T-helper 1 cell (primary cell): Measurements from ENCODE around the gene SUGCT.

ENCODE experiments used
- DNase-seq, 5 donors: peaks; one replicate each; pipeline ENCODE4 v3.0.0-alpha.2; 2012 to 2020

The SUGCT gene

DNA sequence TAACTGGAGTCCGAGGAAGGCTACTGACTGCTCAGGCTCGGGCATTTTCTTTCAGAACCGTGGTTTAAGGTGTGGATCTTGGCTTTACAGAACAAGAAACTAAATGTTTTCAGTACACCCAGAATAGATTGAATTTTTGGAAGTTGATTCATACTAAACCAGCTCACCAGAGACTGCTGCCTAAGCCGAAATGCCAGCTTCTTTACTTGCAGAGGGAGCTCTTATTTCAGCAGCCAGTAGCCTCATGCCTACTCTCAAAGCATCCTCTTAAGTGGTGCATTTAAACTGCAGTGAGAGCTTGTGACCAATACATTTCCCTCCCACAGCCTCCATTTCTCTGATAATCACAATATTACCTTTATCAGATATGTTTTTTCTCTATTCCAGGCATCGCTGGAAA is 615.1 kb downstream of the SUGCT start:
- DNase-seq: no peak

DNA sequence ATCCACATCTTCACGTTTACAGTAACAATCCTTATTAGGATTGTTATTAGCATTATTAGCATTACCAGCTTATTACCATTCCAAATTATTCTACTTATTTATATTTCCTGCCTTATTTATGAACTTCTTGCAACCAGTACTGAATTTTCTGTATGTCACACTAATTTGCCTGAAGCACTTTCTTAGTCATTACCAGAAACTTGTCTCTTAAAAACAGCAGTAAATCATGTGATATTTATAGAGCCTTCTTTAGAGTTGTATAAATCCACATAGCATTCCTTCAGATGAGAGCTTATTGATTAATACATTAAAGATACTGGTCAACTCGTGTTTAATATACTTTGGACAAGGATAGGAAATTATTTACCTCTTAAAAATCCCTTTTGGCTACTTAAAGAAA is 618.6 kb downstream of the SUGCT start:
- no peak for DNase-seq

DNA sequence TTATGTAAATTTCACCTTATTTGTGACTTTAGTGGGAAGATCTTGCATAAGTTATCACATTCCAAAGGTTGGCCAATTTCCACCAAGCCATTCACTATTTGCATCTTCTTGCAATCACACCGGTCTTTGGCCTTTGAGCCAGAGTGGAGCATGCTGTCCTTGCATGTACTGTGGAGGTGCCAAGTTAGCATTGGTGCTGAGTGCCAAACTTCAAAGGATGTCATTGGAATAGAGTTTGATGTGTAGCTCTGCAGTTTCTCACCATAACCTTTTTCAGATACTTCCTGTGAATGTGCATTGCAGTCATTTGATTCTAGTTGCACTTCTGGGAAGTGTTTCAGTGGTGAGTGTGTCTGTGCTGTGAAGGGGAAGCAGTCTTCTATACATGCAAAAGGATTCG is 620.6 kb downstream of the SUGCT start:
- no peak for DNase-seq

DNA sequence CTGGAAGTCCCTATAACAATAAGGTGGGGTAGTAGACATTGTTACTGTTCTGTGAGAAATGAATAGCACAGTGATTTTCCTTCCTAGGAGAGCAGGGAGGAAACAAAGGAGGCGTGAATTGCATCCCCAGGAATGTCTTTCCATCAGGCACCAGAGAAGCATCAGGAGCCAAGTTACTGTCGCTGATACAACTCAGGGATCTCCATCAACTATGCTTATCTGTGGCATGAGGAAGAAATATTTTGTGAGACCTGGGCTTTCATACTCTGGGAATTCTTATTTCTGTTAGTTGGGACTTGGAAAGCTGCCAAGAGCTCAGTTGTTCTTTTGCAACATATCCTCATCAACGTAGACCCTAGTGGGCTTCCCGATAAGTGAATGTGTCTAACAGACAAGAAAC is 622.3 kb downstream of the SUGCT start:
- DNase-seq: no peak

DNA sequence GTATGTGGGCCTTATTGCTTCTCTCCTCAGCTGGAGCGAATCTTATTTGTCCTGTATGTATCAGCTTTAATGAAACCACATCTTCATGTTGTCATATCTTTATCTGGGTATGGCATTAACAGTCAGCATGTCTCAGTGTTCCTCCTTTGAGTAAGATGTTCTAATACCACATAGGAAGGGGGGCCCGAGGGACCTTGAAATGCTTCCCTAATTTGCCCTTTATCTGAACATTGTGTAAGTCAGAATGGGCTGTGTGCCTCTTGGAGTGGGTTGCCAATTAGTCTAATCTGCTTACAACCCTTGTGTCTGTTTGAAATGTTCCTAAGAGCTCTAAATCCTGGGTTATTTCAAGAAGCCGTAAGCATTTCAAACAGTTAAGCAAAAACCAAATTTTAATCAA is 623.8 kb downstream of the SUGCT start:
- no peak for DNase-seq

DNA sequence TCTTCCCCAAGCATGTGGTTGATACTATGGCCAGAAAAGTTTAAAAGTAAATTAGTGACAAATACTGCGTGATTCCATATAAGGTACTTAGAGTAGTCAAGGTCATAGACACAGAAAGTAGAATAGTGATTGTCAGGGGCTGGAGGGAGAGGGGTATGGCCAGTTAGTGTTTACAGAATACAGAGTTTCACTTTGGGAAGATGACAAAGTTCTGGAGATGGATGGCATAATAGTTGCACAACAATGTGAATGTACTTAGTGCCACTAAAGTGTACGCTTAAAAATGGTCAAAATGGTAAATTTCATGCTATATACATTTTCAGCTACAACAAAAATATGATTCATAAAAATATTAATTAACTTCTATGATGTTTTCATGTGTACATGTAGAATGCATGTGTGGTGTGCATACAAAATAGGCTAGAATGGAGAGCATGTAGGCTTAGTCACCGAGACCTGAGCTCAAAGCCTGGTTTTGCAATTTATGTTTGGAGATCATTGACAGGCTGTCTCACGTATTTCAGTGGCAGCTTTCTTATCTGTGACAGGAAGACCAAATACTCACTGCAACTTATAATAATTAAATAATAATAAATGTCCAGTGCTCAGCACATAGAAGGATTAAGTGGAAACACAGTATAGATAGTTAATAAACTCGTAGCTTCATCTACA is 625.6 kb downstream of the SUGCT start:
- DNase-seq: no peak

DNA sequence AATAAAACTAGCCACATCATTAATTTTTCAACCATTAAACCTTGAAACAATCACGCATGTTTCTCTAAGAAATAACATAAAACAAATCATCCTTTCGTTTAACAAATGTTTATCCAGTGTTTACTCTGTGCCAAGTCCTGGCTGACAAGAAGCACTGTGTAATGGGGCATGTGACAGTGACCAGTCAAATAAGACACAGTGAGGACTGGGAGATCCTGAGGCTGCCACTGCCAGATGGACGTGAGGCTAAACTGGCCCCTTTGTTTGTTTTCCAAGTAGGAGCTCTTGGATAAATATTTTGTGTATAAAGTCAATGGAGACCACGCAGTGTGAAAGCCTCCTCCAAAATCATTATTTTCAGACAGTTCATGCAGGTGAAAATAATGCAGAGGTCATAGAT is 626.2 kb downstream of the SUGCT start:
- no peak for DNase-seq

DNA sequence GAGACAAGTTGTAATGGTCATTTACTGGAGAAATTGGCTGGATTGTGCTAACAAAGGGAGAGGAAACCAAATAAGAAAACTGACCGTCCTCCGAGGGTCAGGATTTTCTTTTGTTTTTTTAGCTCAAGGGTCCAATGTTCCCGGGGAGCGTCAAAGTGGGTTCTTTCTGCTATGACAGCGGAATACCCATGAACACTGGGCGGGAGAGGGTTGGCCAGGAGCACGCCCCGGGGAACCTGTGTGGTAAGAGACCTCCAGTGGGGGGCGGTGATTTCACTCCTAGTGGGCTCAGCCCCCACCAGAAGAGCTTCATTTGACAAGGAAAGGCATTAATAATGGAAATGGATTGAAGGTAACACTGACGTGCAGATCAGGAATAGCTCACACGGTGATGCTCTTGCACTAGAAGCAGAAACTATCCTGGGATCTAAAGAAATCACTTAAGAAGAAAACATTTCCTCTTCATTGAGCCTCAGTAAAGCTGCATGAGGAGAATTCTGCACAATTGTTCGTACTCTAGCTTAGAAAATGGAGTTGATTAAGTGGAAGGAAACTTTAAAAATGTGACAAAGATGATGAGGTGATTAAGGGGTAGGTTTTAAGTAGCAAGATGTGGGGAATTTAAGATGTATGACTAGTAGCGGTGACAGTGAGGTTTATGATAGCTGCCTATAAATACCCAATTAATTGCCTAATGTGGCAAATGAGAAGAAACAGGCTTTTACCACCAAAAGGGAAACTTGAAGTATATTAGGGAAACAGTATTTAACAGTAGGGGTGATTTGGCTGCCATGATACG is 627.2 kb downstream of the SUGCT start:
- no peak for DNase-seq

DNA sequence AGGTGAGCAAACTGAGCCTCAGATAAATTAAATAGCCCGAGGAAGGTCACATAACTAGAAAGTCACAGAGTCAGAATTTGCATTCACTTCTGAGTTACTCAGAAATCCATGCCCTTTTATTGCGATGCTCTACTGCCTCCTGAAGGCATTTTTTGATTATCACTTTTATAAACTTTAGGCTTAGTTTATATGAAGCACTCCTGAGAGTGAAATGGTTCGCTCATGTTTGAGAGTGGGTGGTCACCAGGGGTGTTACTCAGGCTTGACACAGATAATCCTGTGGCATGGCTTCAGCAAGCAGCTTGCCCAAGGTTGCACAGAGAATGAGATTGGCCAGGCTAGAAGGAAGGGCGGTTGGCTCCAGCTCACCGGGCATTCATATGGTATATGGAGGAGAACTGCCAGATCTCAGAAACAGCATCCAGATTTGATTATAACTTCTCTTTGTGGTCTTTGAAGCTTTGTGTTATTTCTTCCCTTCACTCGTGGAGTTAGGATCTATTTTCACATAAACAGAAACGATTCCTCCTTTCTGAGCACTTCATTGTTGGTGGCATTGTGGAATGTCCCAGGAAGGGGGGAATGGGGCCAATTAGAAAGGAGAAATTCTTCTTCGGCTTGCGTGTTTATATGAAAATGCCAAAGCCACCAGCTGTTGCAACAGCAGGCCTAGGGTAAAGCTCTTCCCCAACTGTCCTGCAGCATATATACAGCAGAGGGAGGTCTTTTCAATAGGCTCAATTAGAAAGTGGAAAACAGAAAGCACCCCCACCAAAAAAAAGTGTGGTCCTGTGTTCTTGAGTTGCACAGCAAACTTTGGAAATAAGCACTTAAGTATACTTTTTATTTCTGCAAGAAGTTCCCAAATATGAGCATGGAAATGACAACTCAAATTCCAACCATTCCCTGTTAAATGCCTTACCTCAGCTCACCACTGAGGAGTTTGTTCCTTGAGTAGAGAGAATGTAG is 628.8 kb downstream of the SUGCT start:
- no peak for DNase-seq

DNA sequence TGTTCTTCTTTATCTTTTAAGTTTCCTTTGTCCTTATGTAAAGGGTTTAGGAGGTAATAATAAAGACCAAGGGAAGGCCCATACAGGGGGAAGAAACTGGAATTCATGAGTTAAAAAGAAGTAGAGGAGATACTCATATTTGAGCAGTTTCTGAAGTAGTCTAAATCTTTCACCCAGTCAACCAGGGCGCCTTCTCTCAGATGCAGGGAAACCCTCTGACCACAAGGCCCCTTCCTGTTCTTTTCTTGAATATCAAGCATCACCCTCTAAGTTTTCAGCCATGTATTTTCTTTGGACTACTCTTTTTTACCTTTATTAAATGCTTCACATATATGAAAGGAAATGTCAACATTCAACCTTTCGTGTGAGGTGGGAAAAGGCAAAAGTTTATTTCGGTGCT is 630.8 kb downstream of the SUGCT start:
- no peak for DNase-seq

DNA sequence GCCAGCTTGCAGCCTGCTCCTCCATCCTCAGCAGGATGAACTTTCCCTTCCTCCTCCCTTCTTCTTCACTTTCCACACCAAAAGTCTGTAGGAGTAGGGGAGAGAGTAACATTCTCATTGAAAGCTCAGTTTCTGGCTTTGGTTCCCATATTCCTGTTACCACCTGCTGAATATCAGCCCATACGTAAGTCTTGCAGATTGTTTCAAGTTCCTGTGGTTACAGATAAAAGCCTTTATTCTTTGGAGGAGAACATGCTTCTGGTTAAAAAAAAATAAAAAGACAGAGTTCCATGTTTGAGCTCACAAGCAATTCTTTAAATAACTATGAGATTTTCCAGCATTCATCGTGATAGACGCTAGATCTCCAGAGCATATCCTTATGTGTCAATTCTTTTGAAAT is 637.3 kb downstream of the SUGCT start:
- no peak for DNase-seq

DNA sequence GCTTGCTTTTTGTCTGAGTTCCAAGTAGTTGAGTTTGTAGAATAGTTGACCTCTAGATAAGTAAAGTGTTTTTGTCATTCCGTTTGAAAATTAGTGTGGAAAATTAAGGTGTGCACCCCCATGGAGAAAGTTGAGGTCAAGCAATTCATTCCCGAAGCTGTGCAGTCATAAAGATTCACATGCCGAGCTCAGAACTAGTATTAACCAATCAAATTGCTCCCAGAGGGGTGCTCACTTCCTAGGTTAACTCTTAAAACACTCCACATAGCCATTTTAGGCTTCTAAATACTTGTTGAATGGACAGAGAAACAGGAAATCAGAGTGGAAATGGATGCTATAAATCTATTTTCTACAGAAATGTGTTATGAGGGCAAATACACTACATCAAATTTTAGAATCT is 638.9 kb downstream of the SUGCT start:
- no peak for DNase-seq

DNA sequence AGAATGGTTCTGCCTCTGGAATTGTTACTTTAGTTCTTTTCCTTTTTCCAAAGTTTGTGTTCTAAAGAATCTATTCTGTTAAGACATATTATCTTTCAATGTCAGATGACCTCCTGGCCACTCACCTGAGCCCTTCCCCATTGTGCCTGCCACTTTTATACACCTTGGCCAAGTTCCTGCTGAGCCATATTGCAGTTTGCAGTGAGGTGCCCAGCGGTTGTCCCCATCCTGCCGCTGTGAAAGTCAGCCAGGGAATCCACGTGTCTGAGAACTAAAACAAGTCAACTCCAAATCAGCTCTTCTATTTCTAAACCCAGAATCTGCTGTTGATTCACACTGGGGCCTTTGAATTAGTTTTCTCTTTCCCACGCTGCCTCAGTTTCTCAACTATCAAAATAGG is 641.1 kb downstream of the SUGCT start:
- no peak for DNase-seq

DNA sequence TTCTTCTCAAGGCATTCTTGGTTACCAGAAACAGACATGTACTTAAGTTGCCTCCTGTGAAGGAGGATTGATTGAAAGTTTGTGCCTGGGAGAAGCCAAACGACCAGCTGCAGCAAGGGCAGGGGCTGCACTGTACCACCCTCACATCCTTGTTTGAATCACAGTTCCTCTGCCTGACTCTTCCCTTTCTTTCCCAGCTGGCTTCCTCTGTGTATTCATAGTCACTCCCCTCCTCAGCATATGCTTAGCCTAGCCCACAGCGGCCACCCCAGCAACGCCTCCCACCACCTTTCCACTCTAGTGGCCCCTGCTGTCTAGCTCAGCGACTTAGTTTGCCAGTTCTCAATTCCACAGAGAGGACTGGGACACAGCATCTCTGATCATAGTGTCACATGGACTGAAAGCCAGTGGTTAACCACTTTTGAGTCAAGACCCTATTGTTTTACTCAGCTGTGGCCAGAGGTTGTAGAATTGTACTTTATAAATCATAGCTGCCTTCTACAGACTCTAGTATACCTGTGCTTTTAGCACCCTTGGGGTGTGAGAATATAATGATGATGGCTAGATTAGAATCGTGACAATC is 643.0 kb downstream of the SUGCT start:
- DNase-seq: no peak

DNA sequence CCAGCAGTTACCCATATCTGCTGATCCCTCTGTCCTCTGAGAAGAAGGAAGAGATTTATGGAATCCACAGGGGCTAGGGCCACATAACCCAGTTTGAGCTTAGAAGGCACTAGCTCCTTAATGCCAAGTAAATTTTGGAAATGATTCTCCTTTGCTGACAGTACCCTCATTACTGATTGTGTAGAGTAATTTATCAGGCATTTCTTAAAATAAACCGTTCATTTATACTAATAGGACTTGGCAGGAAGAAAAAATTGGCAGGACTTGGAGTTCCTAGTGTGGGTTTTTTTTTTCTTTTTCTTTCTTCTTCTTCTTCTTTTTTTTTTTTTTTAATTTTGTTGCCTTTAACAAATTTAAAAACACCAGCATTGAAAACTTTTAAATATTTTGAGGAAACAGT is 645.7 kb downstream of the SUGCT start:
- no peak for DNase-seq

DNA sequence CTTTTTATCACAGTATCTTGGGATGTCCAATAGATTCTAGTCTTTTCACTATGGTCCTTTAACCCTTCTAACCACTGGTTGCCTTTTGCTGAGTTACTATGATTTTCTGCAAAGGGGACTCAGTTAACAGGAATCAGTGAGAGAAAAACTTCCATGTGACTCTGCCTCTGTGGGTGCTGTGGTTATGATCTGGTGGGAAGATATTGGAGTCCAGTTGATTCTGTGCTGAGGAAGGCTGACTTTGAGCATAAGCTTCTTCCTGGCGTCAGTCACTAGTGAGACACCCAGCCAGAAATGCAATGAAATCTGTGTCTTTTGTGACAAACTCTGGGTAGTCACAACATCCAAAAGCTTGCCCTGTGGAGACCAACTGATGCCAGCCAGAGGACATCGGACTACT is 648.0 kb downstream of the SUGCT start:
- DNase-seq: no peak

DNA sequence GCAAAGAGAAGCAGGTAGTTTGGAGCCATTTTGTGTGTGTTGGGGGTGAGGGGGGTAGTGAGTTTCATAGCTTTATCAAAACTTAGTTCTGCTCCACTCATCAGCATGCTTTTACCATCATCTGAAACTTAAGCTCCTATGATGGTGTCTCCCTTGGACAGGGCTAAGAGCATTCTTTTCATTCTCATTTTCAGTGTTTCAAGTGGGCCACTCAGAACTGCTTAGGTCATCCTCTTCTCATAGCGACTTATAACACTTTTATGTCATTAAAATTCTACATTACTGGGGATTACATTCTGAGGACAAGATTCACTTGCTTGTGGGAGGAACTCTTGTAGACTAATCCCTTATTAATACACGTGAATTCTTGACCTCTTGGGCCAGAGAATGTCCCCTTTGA is 649.4 kb downstream of the SUGCT start:
- no peak for DNase-seq

DNA sequence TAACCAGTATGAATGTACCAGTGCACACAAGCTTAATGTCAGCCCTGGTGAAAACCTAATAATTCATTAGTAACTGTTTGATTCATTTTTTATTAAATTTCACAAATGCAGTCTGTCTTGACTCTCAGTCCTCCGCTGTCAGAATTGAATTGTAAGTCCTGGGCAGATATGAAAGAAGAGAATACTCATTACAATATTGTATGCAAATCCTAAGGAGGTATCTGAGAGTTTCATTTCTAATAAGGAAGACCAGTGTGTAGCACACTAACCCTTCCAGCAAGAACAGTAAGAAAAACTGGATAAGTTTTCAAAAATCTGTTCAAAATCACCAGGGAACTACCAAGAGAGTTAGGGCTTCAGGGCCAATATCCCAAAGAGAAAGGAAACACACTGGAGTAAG is 652.1 kb downstream of the SUGCT start:
- no peak for DNase-seq

DNA sequence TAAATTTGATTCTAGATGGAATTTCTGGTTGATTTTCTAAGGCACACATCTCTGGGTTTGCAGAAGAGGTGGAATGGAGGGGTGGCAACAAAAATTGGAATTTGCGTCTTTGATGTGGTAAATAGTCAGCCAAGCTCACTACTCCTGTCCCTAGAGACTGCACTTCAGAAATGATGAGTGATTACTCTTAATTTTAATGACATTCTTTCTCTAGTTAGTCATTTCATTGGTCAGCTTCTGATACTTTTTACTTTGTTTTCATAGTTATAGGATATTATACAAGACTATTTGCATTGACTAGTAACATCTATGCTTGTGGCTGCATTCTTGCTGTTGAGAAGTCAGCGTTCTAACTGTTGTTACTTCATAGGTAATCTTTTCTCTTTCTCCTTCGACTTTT is 658.3 kb downstream of the SUGCT start:
- no peak for DNase-seq

DNA sequence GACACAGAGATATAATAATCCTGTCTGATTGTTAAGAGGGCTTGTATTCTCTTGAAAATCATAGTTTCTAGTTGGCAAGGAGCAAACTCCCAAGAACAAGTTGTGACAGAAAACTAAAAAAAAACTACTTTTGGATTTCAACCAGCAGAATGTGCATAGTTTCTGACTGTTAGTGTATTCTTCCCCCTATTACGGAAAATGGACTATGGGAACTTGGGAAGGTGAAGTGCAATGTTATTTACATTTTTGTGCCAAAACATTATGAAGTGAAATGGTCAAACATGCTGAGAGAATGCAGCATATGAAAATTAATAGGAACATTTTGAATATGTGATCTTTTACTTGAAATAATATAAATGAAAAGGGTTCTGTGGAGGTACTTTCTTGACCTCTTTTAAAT is 660.8 kb downstream of the SUGCT start:
- DNase-seq: no peak

DNA sequence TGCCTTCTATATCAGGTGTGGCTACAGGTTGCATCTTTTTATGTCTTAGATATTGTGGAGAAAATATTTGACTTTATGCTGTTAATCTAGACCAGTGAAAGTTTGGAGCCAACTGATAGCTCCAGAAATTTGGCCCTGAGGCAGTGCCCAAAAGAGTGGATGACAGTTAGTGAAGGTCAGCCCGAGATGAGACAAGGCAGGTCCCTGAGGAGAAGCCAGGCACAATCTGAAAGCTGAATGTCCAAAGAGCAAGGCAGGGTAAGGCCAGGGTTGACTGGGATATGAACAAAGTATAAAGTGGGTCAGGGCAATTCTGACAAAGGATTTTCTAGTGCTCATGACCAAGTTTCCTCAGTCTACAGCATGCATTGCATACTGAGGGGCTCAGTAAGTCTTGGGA is 661.9 kb downstream of the SUGCT start:
- DNase-seq: no peak

DNA sequence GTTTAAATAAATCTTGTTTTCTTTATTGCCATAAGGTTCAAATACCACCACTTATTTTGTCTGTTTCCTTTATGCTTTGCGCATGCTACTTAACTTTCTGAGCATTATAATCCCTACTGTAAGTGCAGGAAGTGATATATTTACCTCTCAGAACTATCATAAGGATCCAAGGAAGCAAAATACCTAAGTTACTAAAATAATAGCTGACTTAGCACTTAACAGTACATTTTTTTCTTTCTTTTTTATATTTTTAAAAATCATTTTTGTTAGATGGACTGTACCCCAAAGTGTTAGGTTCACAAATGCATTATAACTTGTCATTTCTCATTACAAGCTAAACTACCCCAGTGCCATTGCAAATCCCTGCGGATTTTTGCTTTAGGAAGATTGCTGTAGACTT is 663.8 kb downstream of the SUGCT start:
- no peak for DNase-seq
